WERI-Rb-1 (cell line): Measurements from ENCODE around the gene RBP3.

ENCODE experiments used
- DNase-seq: peaks from one replicate; pipeline ENCODE4 v3.0.0-alpha.2; 2020
- H3K27ac ChIP-seq: fragments of 250-450 bp; sonication (Bioruptor Pico); 2 replicates; pipeline ENCODE4 v1.5.1; 2020; ENCODE audit warnings: mild to moderate bottlenecking, moderate library complexity
- H3K27me3 ChIP-seq: fragments of 250-450 bp; sonication (Bioruptor Pico); 2 replicates; pipeline ENCODE4 v1.5.1; 2021; ENCODE audit warnings: mild to moderate bottlenecking, low read depth, moderate library complexity; ENCODE audit not compliant: insufficient read depth, severe bottlenecking
- H3K36me3 ChIP-seq: fragments of 250-450 bp; sonication (Bioruptor Pico); 2 replicates; pipeline ENCODE4 v1.5.1; 2020; ENCODE audit warnings: mild to moderate bottlenecking, moderate library complexity
- H3K4me3 ChIP-seq: 2 replicates; pipeline ENCODE4 v1.5.1; 2011; ENCODE audit warnings: low read depth, mild to moderate bottlenecking, control low read depth, low read length
- H3K9me3 ChIP-seq: fragments of 250-450 bp; sonication (Bioruptor Pico); 2 replicates; pipeline ENCODE4 v1.5.1; 2021; ENCODE audit warnings: mild to moderate bottlenecking, moderate library complexity; ENCODE audit not compliant: severe bottlenecking
- CTCF ChIP-seq: IDR thresholded peaks from 2 replicates; pipeline ENCODE4 v1.5.1; 2011; ENCODE audit warnings: low read depth, mild to moderate bottlenecking, control low read depth, inconsistent platforms, low read length

Gene RBP3

DNA sequence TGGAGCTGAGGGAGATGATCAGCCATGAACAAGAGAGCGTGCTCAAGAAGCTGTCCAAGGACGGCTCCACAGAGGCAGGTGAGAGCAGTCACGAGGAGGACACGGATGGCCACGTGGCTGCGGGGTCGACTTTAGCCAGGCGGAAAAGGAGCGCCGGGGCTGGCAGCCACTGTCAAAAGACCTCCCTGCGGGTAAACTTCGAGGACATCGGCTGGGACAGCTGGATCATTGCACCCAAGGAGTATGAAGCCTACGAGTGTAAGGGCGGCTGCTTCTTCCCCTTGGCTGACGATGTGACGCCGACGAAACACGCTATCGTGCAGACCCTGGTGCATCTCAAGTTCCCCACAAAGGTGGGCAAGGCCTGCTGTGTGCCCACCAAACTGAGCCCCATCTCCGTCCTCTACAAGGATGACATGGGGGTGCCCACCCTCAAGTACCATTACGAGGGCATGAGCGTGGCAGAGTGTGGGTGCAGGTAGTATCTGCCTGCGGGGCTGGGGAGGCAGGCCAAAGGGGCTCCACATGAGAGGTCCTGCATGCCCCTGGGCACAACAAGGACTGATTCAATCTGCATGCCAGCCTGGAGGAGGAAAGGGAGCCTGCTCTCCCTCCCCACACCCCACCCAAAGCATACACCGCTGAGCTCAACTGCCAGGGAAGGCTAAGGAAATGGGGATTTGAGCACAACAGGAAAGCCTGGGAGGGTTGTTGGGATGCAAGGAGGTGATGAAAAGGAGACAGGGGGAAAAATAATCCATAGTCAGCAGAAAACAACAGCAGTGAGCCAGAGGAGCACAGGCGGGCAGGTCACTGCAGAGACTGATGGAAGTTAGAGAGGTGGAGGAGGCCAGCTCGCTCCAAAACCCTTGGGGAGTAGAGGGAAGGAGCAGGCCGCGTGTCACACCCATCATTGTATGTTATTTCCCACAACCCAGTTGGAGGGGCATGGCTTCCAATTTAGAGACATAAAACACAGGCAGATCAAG lies 22.6 kb upstream of the RBP3 start:
- Histone ChIP-seq H3K9me3 (no peaks in the 10 kb centered on the region), H3K27me3 (no peaks in the 10 kb centered on the region), H3K36me3 (no peaks in the 10 kb centered on the region), H3K27ac (no peak overlapping the region), H3K4me3 (no peak overlapping the region)
- no peak for TF ChIP-seq CTCF
- DNase-seq = no peak

- no peak overlapping the region for H3K4me3 ChIP-seq
- no peak overlapping the region for H3K27ac ChIP-seq
- TF ChIP-seq CTCF = no peak
- no peak for DNase-seq
- no peaks in the 10 kb centered on the region for H3K27me3 ChIP-seq
- no peaks in the 10 kb centered on the region for H3K9me3 ChIP-seq
- no peaks in the 10 kb centered on the region for H3K36me3 ChIP-seq
These were observed 21.7 kb upstream of the RBP3 start for GRCh38 chr10:47326306-47326926.

DNA sequence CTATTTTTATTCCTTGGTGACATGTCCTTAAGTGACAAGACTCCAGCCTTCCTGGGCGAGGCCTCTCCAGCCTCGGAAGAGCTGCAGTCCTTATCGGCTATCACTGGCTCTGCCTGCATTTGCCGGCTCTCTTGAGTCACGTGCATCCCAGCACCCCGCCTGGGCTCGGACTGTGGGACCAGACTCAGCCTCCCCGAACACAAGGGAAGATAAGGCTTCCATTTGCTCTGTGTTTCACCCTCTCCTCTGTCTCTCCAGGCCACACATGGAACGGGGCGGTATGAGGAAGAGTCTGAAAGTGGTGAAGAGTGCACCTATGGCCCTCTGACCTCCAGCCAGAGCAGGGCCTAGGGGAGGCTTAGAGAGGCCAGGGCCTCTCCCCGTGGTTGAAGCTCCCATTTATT lies 21.2 kb upstream of the RBP3 start:
- Histone ChIP-seq H3K36me3 (no peaks in the 10 kb centered on the region), H3K9me3 (no peaks in the 10 kb centered on the region)
- no peak for DNase-seq

GRCh38 chr10:47329855-47330254 lies 18.3 kb upstream of the RBP3 start:
- Histone ChIP-seq H3K4me3 (no peak overlapping the region), H3K27me3 (no peaks in the 10 kb centered on the region), H3K27ac (no peak overlapping the region), H3K9me3 (no peaks in the 10 kb centered on the region), H3K36me3 (no peaks in the 10 kb centered on the region)
- no peak for TF ChIP-seq CTCF
- DNase-seq = no peak

More for the DNA sequence above, 21.2 kb upstream of the RBP3 start:
- TF ChIP-seq CTCF = no peak
- H3K27ac ChIP-seq = no peak overlapping the region
- no peaks in the 10 kb centered on the region for H3K27me3 ChIP-seq
- no peak overlapping the region for H3K4me3 ChIP-seq

DNA sequence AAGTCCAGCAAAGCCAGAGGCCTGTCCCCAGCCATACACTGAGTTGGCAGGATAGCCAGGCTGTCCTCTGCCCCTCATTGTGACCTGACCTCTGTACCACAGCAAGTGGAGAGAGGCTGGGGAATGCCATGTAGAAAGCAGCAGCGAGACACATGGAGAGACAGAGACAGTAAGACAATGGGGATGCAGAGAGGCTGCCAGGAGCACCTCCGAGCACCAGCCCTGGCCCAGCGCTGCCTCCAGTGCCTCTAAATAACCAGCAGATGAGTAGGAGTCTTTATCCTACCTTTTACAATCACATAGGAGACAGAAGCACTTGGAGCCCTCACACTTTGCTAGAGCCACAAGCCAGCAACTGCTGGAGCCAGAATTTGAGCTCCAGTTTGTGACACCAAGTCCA lies 17.8 kb upstream of the RBP3 start:
- TF ChIP-seq CTCF = no peak

More for the DNA sequence above, 17.8 kb upstream of the RBP3 start:
- no peaks in the 10 kb centered on the region for H3K27me3 ChIP-seq
- no peak overlapping the region for H3K27ac ChIP-seq
- no peaks in the 10 kb centered on the region for H3K36me3 ChIP-seq
- no peak overlapping the region for H3K4me3 ChIP-seq
- no peaks in the 10 kb centered on the region for H3K9me3 ChIP-seq
- DNase-seq = no peak
